Right atrium auricular region (tissue), 2 donors: ENCODE measurements around the gene PALD1. TPM values are rescaled to one million over a fixed set of nuclear protein-coding genes. Genes with fewer than 3 reads are reported as not detected.

Experiments used
- DNase-seq: peaks from one replicate; pipeline ENCODE4 v3.0.0-alpha.2; 2019; ENCODE audit warnings: low spot score
- H3K27ac ChIP-seq, 2 donors: fragments of 200-600 bp; sonication (generic); 1 replicate in 1 of 2; 2 replicates in 1 of 2; pipeline ENCODE4 v1.5.1; 2016 to 2019
- H3K27me3 ChIP-seq, 2 donors: fragments of 200-600 bp; sonication (generic); one replicate each; pipeline versions ENCODE4 v1.5.1 to v1.6.0; 2017 to 2019
- H3K36me3 ChIP-seq: fragments of 200-600 bp; sonication (generic); one replicate; pipeline ENCODE4 v1.5.1; 2016
- H3K4me1 ChIP-seq, 2 donors: fragments of 200-600 bp; sonication (generic); one replicate each; pipeline versions ENCODE4 v1.5.1 to v1.6.0; 2017 to 2019
- H3K4me3 ChIP-seq, 2 donors: fragments of 200-600 bp; sonication (generic); 1 replicate in 1 of 2; 2 replicates in 1 of 2; pipeline ENCODE4 v1.5.1; 2017 to 2019; ENCODE audit warnings: mild to moderate bottlenecking in 1 of 2, moderate library complexity in 1 of 2
- H3K9me3 ChIP-seq, 2 donors: fragments of 200-600 bp; sonication (generic); one replicate each; pipeline ENCODE4 v1.5.1; 2019
- total RNA-seq, 2 donors: library from RNA; depleted of rRNA; stranded (reverse); fragments of >200 nt; gene quantifications; one replicate each; pipeline ENCODE4 v1.1.0, GENCODE V29; 2016
- TF ChIP-seq, protein P1 (sequence below), 2 donors: fragments of 200-600 bp; sonication (generic); IDR thresholded peaks; one replicate each; pipeline ENCODE4 v1.5.1; 2019; ENCODE audit warnings: antibody characterized with exemption in 2 of 2

The PALD1 gene
- total RNA-seq, 2 donors from 2014 or later: 4.9 to 8.5 TPM

DNA sequence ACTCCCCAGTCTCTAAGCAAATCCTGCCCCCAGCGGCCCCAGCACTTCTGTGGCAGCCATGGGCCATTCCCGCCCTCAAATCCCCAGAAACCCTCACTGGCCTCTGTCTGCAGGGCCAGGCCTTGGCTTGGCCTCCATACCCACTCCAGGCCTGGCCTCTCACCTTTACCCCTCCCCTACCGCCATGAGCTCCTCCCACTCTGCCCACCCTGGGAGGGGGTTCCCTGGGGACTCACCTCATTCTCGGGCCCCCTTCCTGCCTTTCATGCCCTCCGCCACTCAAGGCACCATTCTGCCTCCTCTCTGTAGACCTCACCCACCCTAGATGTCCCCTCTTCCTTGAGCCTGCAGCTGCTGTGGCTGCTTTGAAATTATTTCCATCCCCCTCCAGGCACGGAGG is 83.0 kb downstream of the PALD1 start:
- Histone ChIP-seq H3K27me3 (no peaks in the 10 kb centered on the region), H3K36me3 (no peaks in the 10 kb centered on the region), H3K4me1 (peaks cover 0 to 57% of the 10 kb centered on the region in 2 donors), H3K27ac (no peak overlapping the region), H3K4me3 (no peak overlapping the region), H3K9me3 (no peaks in the 10 kb centered on the region)
- TF ChIP-seq, protein P1, sequence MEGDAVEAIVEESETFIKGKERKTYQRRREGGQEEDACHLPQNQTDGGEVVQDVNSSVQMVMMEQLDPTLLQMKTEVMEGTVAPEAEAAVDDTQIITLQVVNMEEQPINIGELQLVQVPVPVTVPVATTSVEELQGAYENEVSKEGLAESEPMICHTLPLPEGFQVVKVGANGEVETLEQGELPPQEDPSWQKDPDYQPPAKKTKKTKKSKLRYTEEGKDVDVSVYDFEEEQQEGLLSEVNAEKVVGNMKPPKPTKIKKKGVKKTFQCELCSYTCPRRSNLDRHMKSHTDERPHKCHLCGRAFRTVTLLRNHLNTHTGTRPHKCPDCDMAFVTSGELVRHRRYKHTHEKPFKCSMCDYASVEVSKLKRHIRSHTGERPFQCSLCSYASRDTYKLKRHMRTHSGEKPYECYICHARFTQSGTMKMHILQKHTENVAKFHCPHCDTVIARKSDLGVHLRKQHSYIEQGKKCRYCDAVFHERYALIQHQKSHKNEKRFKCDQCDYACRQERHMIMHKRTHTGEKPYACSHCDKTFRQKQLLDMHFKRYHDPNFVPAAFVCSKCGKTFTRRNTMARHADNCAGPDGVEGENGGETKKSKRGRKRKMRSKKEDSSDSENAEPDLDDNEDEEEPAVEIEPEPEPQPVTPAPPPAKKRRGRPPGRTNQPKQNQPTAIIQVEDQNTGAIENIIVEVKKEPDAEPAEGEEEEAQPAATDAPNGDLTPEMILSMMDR (IDR thresholded peaks at IDR 0.05): no peak
- no peak for DNase-seq

DNA sequence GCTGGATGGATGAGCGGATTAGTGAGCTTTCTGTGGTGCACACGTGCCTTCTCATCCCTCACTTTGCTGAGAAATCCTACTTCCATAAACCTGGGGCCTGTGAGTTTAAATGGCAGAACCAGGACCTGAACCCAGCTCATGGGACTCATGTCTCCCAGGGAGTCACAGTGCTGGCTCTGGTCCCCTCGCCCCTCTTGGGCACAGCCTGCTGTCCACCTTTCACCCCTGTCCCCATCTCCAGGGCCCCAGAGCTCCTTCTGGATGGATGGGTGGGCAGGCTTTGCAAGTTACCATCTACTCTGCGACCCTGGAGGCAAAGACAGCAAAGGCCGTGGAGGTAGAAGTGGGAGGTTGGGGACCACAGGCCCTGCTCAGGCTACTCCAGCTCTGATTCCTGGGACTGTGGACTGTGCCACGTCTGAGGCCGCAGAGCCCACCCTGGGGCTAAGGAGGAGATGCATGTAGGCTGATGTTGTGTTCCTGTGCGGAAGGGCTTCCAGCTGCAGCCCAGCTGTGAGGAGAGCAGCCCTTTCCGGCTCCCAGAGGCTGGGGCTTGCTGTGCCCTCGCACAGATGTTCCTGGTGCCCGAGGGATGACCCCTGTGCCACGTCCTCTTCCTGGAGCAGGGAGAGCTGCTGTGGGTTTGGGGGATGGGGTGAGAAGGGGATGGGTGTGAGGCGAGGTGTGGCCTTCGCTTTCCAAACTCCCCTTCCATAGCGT is 83.6 kb downstream of the PALD1 start:
- H3K27me3 ChIP-seq: no peaks in the 10 kb centered on the region
- no peaks in the 10 kb centered on the region for H3K36me3 ChIP-seq
- H3K4me1 ChIP-seq: peaks cover 0 to 57% of the 10 kb centered on the region in 2 donors
- no peak overlapping the region for H3K4me3 ChIP-seq
- TF ChIP-seq, protein P1 (IDR thresholded peaks at IDR 0.05): no peak
- H3K27ac ChIP-seq: no peak overlapping the region
- no peaks in the 10 kb centered on the region for H3K9me3 ChIP-seq
- no peak for DNase-seq

DNA sequence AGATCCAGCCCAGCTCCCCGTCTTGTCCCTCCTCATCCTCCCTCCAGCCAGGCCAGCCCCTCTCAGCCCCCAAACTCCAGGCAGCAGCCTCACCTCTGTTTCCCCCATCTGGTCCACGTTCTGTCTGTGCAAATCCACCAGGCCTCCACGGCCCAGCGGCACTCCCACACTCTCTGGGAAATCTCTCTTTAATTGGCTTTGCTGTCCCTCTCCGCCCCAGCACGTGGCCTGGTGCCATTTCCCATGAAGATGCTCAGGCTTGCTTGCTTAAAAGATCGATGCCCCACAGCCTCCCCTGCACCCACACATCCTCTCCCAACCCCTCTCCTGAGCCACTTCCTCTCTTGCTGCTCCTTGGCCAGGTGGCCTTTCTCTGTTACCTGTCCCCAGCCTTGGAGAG is 84.7 kb downstream of the PALD1 start:
- Histone ChIP-seq H3K36me3 (no peaks in the 10 kb centered on the region), H3K4me1 (peaks cover 0 to 54% of the 10 kb centered on the region in 2 donors), H3K27me3 (no peaks in the 10 kb centered on the region), H3K27ac (no peak overlapping the region), H3K4me3 (no peak overlapping the region), H3K9me3 (no peaks in the 10 kb centered on the region)
- TF ChIP-seq, protein P1 (IDR thresholded peaks at IDR 0.05): no peak
- DNase-seq: no peak

GRCh38 chr10:70564113-70564725 is 85.7 kb downstream of the PALD1 start:
- no peak overlapping the region for H3K27ac ChIP-seq
- no peaks in the 10 kb centered on the region for H3K36me3 ChIP-seq
- no peak for DNase-seq
- TF ChIP-seq, protein P1 (IDR thresholded peaks at IDR 0.05): no peak
- H3K4me3 ChIP-seq: no peak overlapping the region
- H3K27me3 ChIP-seq: no peaks in the 10 kb centered on the region
- no peaks in the 10 kb centered on the region for H3K9me3 ChIP-seq
- H3K4me1 ChIP-seq: peaks cover 0 to 44% of the 10 kb centered on the region in 2 donors

DNA sequence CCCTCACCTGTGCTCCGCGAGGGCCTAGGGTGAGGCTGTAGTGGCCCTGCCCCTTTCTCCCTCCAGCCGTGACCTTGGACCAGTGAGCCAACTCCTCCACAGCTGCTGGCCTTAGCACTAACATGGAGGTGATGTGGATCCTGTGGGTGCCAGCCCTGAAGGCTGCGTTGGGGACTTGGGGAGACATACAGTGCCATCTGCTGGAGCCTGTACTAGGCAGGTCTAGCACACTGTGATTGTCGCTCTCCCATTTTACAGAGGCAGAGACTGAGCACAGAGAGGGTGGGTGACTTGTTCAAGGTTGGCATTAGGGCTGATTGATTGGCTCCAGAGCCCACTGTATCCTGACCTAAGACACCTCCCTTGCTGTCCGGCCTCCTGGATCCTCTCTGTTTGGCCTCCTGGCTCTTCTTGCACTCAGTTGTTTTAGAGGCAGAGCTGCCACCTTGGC is 86.4 kb downstream of the PALD1 start:
- TF ChIP-seq, protein P1 (IDR thresholded peaks at IDR 0.05): no peak
- no peak for DNase-seq
- Histone ChIP-seq H3K4me3 (no peak overlapping the region), H3K4me1 (peaks cover 0 to 37% of the 10 kb centered on the region in 2 donors), H3K36me3 (no peaks in the 10 kb centered on the region), H3K27me3 (no peaks in the 10 kb centered on the region), H3K9me3 (no peaks in the 10 kb centered on the region), H3K27ac (no peak overlapping the region)
